GM18499 (cell line): ENCODE results near the gene TKTL2.
"Not testable (repeated sequence)": the region's sequence is repeated elsewhere in the genome, so short reads cannot be mapped to it uniquely, and the experiment has no call there.

Experiments used
- ATAC-seq: cut with Tn5 transposase; IDR thresholded peaks from one replicate; pipeline ENCODE4 v1.9.1; 2021; ENCODE audit warnings: moderate number of reproducible peaks; ENCODE audit not compliant: insufficient read depth, unreplicated experiment

TKTL2 gene

DNA sequence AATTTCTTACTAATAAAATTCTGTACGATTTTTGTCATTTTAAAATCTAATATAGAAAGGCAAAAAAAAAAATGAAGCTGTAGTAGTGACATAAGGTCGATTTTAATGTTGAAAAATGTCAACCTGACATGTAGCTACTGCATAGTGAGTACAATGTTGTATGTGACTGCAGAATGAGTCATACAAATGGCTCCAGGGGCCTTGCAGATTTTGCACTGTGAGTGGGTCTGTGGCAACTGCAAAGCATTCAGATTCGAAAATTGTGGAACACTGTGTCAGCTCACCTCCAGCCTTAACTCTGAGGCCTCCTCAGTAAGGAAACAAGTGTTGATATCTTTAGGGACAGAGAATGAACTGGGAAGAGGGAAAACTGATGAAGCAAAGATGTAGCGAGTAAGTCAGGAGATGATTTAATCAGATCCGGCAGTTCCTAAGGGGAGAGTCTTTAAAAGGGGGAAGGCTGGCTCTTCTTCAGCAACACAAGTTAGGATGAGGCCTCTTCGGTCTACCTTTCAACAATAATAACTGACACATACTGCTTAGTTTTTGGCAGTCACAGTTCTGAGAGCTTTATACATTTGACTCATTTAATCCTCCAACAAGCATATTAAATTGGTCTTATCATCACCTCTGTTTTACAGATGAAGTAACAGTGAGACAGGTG is 24.9 kb downstream of the TKTL2 start:
- no peak for ATAC-seq

DNA sequence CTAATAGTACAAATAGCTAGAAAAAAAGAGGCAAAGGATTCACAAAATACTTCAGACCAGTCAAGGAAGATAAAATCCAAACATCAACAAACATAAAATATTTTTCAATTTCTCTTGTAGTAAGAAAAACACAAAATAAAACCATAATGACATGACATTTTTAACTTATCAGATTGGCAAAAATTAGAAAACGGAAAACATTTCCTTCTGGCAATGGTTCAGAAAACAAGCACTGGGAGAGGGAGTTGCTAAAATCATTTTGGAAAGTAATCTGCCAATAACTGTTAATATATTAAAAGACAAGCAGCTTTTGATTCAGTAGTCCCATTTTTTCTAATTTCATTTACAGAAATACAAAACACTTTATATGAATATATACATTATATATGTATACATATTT is 26.1 kb downstream of the TKTL2 start:
- no peak for ATAC-seq

DNA sequence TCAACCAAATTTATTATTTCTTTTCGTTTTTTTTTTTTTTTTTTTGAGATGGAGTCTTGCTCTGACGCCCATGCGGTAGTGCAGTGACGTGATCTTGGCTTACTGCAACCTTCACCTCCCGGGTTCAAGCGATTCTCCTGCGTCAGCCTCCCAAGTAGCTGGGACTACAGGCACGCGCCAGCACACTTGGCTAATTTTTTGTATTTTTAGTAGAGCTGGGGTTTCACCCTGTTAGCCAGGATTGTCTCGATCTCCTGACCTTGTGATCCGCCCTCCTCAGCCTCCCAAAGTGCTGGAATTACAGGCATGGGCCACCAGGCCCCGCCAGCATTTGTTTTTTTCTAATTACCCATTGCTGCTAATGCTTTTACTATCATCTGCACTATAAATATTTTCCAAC is 26.5 kb downstream of the TKTL2 start:
- ATAC-seq = not testable (repeated sequence)

DNA sequence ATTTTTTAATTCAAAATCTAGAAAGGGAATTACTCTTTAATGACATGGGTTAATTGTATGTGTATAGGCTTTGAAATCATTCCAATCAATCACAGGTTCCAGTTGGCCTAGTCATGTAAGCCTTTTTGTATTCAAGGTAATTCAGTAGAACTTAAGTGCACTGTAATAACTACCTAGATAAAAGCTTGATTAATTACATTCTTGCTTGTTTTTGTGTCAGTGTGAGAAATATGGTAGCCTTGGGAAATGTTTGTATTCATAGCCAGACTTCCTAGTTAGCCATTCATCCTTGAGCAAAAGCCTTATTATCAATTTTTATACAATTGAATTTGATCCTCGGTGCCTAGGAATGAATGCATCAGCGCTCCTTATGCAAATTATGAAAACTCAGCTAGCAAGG is 33.5 kb downstream of the TKTL2 start:
- ATAC-seq = no peak
